Measurements from ENCODE around the gene FOXA3. TPM values are rescaled to one million over a fixed set of nuclear protein-coding genes. Genes with fewer than 3 reads are reported as not detected.

The FOXA3 gene
- polyA plus RNA-seq (ENCODE audit: insufficient read length): 0.12 TPM
- long read RNA-seq, donor 1, partial matches to known transcripts: 0 of 1 reads
- long read RNA-seq, donor 1, other reads (novel, unspliced or antisense): 0 of 1 reads
- long read RNA-seq, donor 2: 0 reads
- long read RNA-seq, donor 3: 0 reads
- long read RNA-seq, donor 4, partial matches to known transcripts: 0 of 1 reads
- long read RNA-seq, donor 4, other reads (novel, unspliced or antisense): 0 of 1 reads
- long read RNA-seq, donor 5: 0 reads
- long read RNA-seq, donor 6, partial matches to known transcripts: 0 of 2 reads
- long read RNA-seq, donor 6, other reads (novel, unspliced or antisense): 0 of 2 reads
- long read RNA-seq, donor 7: 0 reads
- long read RNA-seq, donor 8: 0 reads

GRCh38 chr19:45863840-45864628 lies at the start of gene FOXA3:
FOXA3 (plus strand) TSS chr19:45864326; CDS start chr19:45864457, 131 bp downstream.
- DNase-seq: no peak

- DNase-seq: no peak
Observed at GRCh38 chr19:45814851-45815480, 49.2 kb upstream of the FOXA3 start, which contains the start of gene RSPH6A. RSPH6A (minus strand) TSS chr19:45815308; CDS start chr19:45815176, 132 bp downstream.

GRCh38 chr19:45815481-45816216 lies 48.5 kb upstream of the FOXA3 start:
- peak; percentile 78 for DNase-seq

- DNase-seq: no peak
Observed at GRCh38 chr19:45816236-45817009, 47.7 kb upstream of the FOXA3 start.

GRCh38 chr19:45817010-45817724 lies 47.0 kb upstream of the FOXA3 start:
- peak; percentile 92 for DNase-seq

GRCh38 chr19:45817725-45818301 lies 46.3 kb upstream of the FOXA3 start:
- DNase-seq: no peak

GRCh38 chr19:45819769-45820168 lies 44.4 kb upstream of the FOXA3 start:
- DNase-seq: no peak

GRCh38 chr19:45820413-45821102 lies 43.6 kb upstream of the FOXA3 start:
- DNase-seq: no peak

- DNase-seq: no peak
Observed at GRCh38 chr19:45821103-45821521, 43.0 kb upstream of the FOXA3 start.

GRCh38 chr19:45821570-45821969 lies 42.6 kb upstream of the FOXA3 start:
- DNase-seq: no peak

GRCh38 chr19:45822716-45823115 lies 41.4 kb upstream of the FOXA3 start:
- no peak for DNase-seq

- DNase-seq: no peak
Observed at GRCh38 chr19:45823182-45823581, 40.9 kb upstream of the FOXA3 start.

- no peak for DNase-seq
Observed at GRCh38 chr19:45824041-45824471, 40.1 kb upstream of the FOXA3 start.

- no peak for DNase-seq
Observed at GRCh38 chr19:45824531-45825262, 39.4 kb upstream of the FOXA3 start.

- no peak for DNase-seq
Observed at GRCh38 chr19:45825263-45825605, 38.9 kb upstream of the FOXA3 start.

GRCh38 chr19:45825917-45826893 lies 37.9 kb upstream of the FOXA3 start:
- DNase-seq: no peak

GRCh38 chr19:45826934-45827333 lies 37.2 kb upstream of the FOXA3 start:
- DNase-seq: no peak
